WTC11 (cell line): ENCODE data around the gene SBK1. TPM values are rescaled to one million over a fixed set of nuclear protein-coding genes. Genes with fewer than 3 reads are reported as not detected.

ENCODE experiments used
- ATAC-seq: fragments of 200-7000 bp; cut with Tn5 transposase; 2 replicates; pipeline ENCODE4 v1.10.0; 2021; ENCODE audit warnings: mild to moderate bottlenecking, moderate library complexity
- CTCF ChIA-PET: fragments of 300-600 bp; sonication (Branson Sonifier 250); formaldehyde crosslinking; loops from one replicate; lab custom pipeline; 2021; ENCODE audit warnings: antibody characterized with exemption; lab: Charles Lee
- POLR2A ChIA-PET: fragments of 350-600 bp; sonication (Branson Sonifier 250); formaldehyde crosslinking; loops from one replicate; lab custom pipeline; 2021; ENCODE audit warnings: antibody characterized with exemption; lab: Charles Lee
- DNase-seq: peaks from one replicate; pipeline ENCODE4 v3.0.0; 2021; ENCODE audit warnings: low spot score
- H3K27ac Mint-ChIP-seq: 2 replicates; pipeline ENCODE4 v1.8.0; 2021; ENCODE audit warnings: mixed read lengths
- H3K27me3 Mint-ChIP-seq: 2 replicates; pipeline ENCODE4 v1.8.0; 2021; ENCODE audit warnings: low read depth, mild to moderate bottlenecking, moderate library complexity, mixed read lengths
- H3K36me3 Mint-ChIP-seq: 2 replicates; pipeline ENCODE4 v1.8.0; 2021; ENCODE audit warnings: mixed read lengths
- H3K4me1 Mint-ChIP-seq: 2 replicates; pipeline ENCODE4 v1.8.0; 2022; ENCODE audit warnings: mixed read lengths
- H3K4me3 Mint-ChIP-seq: 2 replicates; pipeline ENCODE4 v1.8.0; 2021; ENCODE audit warnings: mild to moderate bottlenecking, moderate library complexity, mixed read lengths
- H3K9me3 Mint-ChIP-seq: 2 replicates; pipeline ENCODE4 v1.8.0; 2021; ENCODE audit warnings: mixed read lengths
- ATF6 ChIP-seq: sonication (generic); formaldehyde crosslinking; IDR thresholded peaks from 2 replicates; pipeline ENCODE4 v1.8.1; 2023; ENCODE audit warnings: mild to moderate bottlenecking, missing genetic modification reagents
- NFATC4 ChIP-seq: fragments of 250-450 bp; sonication (Bioruptor Pico); IDR thresholded peaks from 2 replicates; pipeline ENCODE4 v1.9.0; 2021; ENCODE audit warnings: mild to moderate bottlenecking
- NR1H2 ChIP-seq: sonication (generic); formaldehyde crosslinking; IDR thresholded peaks from 2 replicates; pipeline ENCODE4 v1.9.0; 2021; ENCODE audit warnings: mild to moderate bottlenecking, moderate library complexity, missing genetic modification reagents
- NR2C2 ChIP-seq: sonication (generic); formaldehyde crosslinking; IDR thresholded peaks from 2 replicates; pipeline ENCODE4 v1.8.0; 2022; ENCODE audit warnings: mild to moderate bottlenecking, missing genetic modification reagents
- OVOL2 ChIP-seq: fragments of 250-450 bp; sonication (Bioruptor Pico); IDR thresholded peaks from 2 replicates; pipeline ENCODE4 v1.9.0; 2021; ENCODE audit warnings: mild to moderate bottlenecking, borderline replicate concordance
- SMAD4 ChIP-seq: sonication (generic); formaldehyde crosslinking; IDR thresholded peaks from 2 replicates; pipeline ENCODE4 v1.8.0; 2022; ENCODE audit warnings: mild to moderate bottlenecking, missing genetic modification reagents
- TEAD1 ChIP-seq: sonication (generic); formaldehyde crosslinking; IDR thresholded peaks from 2 replicates; pipeline ENCODE4 v1.8.0; 2022; ENCODE audit warnings: mild to moderate bottlenecking, missing genetic modification reagents
- ZMAT4 ChIP-seq: fragments of 250-450 bp; sonication (Bioruptor Pico); IDR thresholded peaks from 2 replicates; pipeline ENCODE4 v1.9.0; 2021; ENCODE audit warnings: mild to moderate bottlenecking
- ZNF232 ChIP-seq: sonication (generic); formaldehyde crosslinking; IDR thresholded peaks from 2 replicates; pipeline ENCODE4 v1.8.0; 2022; ENCODE audit warnings: mild to moderate bottlenecking, missing genetic modification reagents
- ZNF512 ChIP-seq: sonication (generic); formaldehyde crosslinking; IDR thresholded peaks from 2 replicates; pipeline ENCODE4 v1.8.1; 2022; ENCODE audit warnings: missing genetic modification reagents, borderline replicate concordance
- total RNA-seq: library from RNA; stranded (reverse); gene quantifications from 3 replicates; pipeline ENCODE4 v1.2.3, GENCODE V29; 2021
- TF ChIP-seq, protein P1 (sequence below): sonication (generic); formaldehyde crosslinking; IDR thresholded peaks from 2 replicates; pipeline ENCODE4 v1.8.1; 2023; ENCODE audit warnings: mild to moderate bottlenecking, missing genetic modification reagents, borderline replicate concordance
- TF ChIP-seq, protein P2 (sequence below): sonication (generic); formaldehyde crosslinking; IDR thresholded peaks from 2 replicates; pipeline ENCODE4 v1.8.0; 2022; ENCODE audit warnings: mild to moderate bottlenecking, missing genetic modification reagents
- TF ChIP-seq, protein P3 (sequence below): sonication (generic); formaldehyde crosslinking; IDR thresholded peaks from 2 replicates; pipeline ENCODE4 v1.8.0; 2023; ENCODE audit warnings: missing genetic modification reagents, mild to moderate bottlenecking, borderline replicate concordance
- TF ChIP-seq, protein P4 (sequence below): sonication (generic); formaldehyde crosslinking; IDR thresholded peaks from 2 replicates; pipeline ENCODE4 v1.8.0; 2022; ENCODE audit warnings: mild to moderate bottlenecking, missing genetic modification reagents
- TF ChIP-seq, protein P5 (sequence below): sonication (generic); formaldehyde crosslinking; IDR thresholded peaks from 2 replicates; pipeline ENCODE4 v1.8.1; 2023; ENCODE audit warnings: mild to moderate bottlenecking, missing genetic modification reagents, moderate library complexity
- TF ChIP-seq, protein P6 (sequence below): sonication (generic); formaldehyde crosslinking; IDR thresholded peaks from 2 replicates; pipeline ENCODE4 v1.8.0; 2022; ENCODE audit warnings: mild to moderate bottlenecking, missing genetic modification reagents

SBK1 gene
- total RNA-seq, 1 experiment from 2014 or later = 85.7 TPM

GRCh38 chr16:28273511-28273910, 18.8 kb upstream of the SBK1 start:
- CTCF ChIA-PET = no interaction called here

More at GRCh38 chr16:28273511-28273910, 18.8 kb upstream of the SBK1 start:
- ATAC-seq (no peak), DNase-seq (no peak)
- TF ChIP-seq NR2C2 (CRISPR knock-in tag) (no peak), ZNF232 (CRISPR knock-in tag) (no peak), NR1H2 (CRISPR knock-in tag) (no peak), NFATC4 (CRISPR knock-in tag) (no peak), OVOL2 (CRISPR knock-in tag) (no peak), ATF6 (no peak), SMAD4 (CRISPR knock-in tag) (no peak), ZMAT4 (CRISPR knock-in tag) (no peak), ZNF512 (CRISPR knock-in tag) (no peak), TEAD1 (CRISPR knock-in tag) (no peak)
- TF ChIP-seq, protein P1, sequence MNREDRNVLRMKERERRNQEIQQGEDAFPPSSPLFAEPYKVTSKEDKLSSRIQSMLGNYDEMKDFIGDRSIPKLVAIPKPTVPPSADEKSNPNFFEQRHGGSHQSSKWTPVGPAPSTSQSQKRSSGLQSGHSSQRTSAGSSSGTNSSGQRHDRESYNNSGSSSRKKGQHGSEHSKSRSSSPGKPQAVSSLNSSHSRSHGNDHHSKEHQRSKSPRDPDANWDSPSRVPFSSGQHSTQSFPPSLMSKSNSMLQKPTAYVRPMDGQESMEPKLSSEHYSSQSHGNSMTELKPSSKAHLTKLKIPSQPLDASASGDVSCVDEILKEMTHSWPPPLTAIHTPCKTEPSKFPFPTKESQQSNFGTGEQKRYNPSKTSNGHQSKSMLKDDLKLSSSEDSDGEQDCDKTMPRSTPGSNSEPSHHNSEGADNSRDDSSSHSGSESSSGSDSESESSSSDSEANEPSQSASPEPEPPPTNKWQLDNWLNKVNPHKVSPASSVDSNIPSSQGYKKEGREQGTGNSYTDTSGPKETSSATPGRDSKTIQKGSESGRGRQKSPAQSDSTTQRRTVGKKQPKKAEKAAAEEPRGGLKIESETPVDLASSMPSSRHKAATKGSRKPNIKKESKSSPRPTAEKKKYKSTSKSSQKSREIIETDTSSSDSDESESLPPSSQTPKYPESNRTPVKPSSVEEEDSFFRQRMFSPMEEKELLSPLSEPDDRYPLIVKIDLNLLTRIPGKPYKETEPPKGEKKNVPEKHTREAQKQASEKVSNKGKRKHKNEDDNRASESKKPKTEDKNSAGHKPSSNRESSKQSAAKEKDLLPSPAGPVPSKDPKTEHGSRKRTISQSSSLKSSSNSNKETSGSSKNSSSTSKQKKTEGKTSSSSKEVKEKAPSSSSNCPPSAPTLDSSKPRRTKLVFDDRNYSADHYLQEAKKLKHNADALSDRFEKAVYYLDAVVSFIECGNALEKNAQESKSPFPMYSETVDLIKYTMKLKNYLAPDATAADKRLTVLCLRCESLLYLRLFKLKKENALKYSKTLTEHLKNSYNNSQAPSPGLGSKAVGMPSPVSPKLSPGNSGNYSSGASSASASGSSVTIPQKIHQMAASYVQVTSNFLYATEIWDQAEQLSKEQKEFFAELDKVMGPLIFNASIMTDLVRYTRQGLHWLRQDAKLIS (CRISPR knock-in tag) = no peak
- TF ChIP-seq, protein P2, sequence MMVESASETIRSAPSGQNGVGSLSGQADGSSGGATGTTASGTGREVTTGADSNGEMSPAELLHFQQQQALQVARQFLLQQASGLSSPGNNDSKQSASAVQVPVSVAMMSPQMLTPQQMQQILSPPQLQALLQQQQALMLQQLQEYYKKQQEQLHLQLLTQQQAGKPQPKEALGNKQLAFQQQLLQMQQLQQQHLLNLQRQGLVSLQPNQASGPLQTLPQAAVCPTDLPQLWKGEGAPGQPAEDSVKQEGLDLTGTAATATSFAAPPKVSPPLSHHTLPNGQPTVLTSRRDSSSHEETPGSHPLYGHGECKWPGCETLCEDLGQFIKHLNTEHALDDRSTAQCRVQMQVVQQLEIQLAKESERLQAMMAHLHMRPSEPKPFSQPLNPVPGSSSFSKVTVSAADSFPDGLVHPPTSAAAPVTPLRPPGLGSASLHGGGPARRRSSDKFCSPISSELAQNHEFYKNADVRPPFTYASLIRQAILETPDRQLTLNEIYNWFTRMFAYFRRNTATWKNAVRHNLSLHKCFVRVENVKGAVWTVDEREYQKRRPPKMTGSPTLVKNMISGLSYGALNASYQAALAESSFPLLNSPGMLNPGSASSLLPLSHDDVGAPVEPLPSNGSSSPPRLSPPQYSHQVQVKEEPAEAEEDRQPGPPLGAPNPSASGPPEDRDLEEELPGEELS = no peak
- TF ChIP-seq, protein P3, sequence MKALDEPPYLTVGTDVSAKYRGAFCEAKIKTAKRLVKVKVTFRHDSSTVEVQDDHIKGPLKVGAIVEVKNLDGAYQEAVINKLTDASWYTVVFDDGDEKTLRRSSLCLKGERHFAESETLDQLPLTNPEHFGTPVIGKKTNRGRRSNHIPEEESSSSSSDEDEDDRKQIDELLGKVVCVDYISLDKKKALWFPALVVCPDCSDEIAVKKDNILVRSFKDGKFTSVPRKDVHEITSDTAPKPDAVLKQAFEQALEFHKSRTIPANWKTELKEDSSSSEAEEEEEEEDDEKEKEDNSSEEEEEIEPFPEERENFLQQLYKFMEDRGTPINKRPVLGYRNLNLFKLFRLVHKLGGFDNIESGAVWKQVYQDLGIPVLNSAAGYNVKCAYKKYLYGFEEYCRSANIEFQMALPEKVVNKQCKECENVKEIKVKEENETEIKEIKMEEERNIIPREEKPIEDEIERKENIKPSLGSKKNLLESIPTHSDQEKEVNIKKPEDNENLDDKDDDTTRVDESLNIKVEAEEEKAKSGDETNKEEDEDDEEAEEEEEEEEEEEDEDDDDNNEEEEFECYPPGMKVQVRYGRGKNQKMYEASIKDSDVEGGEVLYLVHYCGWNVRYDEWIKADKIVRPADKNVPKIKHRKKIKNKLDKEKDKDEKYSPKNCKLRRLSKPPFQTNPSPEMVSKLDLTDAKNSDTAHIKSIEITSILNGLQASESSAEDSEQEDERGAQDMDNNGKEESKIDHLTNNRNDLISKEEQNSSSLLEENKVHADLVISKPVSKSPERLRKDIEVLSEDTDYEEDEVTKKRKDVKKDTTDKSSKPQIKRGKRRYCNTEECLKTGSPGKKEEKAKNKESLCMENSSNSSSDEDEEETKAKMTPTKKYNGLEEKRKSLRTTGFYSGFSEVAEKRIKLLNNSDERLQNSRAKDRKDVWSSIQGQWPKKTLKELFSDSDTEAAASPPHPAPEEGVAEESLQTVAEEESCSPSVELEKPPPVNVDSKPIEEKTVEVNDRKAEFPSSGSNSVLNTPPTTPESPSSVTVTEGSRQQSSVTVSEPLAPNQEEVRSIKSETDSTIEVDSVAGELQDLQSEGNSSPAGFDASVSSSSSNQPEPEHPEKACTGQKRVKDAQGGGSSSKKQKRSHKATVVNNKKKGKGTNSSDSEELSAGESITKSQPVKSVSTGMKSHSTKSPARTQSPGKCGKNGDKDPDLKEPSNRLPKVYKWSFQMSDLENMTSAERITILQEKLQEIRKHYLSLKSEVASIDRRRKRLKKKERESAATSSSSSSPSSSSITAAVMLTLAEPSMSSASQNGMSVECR (CRISPR knock-in tag) = no peak
- TF ChIP-seq, protein P4, sequence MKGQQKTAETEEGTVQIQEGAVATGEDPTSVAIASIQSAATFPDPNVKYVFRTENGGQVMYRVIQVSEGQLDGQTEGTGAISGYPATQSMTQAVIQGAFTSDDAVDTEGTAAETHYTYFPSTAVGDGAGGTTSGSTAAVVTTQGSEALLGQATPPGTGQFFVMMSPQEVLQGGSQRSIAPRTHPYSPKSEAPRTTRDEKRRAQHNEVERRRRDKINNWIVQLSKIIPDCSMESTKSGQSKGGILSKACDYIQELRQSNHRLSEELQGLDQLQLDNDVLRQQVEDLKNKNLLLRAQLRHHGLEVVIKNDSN (CRISPR knock-in tag) = no peak
- TF ChIP-seq, protein P5, sequence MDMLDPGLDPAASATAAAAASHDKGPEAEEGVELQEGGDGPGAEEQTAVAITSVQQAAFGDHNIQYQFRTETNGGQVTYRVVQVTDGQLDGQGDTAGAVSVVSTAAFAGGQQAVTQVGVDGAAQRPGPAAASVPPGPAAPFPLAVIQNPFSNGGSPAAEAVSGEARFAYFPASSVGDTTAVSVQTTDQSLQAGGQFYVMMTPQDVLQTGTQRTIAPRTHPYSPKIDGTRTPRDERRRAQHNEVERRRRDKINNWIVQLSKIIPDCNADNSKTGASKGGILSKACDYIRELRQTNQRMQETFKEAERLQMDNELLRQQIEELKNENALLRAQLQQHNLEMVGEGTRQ (CRISPR knock-in tag) = no peak
- TF ChIP-seq, protein P6, sequence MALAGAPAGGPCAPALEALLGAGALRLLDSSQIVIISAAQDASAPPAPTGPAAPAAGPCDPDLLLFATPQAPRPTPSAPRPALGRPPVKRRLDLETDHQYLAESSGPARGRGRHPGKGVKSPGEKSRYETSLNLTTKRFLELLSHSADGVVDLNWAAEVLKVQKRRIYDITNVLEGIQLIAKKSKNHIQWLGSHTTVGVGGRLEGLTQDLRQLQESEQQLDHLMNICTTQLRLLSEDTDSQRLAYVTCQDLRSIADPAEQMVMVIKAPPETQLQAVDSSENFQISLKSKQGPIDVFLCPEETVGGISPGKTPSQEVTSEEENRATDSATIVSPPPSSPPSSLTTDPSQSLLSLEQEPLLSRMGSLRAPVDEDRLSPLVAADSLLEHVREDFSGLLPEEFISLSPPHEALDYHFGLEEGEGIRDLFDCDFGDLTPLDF (CRISPR knock-in tag) = no peak
- Mint-ChIP-seq H3K9me3 (peaks cover 8% of the 10 kb centered on the region; the same call in 1 of the 2 replicates), H3K27me3 (peaks cover 27% of the 10 kb centered on the region), H3K27ac (no peak overlapping the region), H3K4me1 (peaks cover 11% of the 10 kb centered on the region), H3K4me3 (no peak overlapping the region), H3K36me3 (no peaks in the 10 kb centered on the region)
- POLR2A ChIA-PET = no interaction called here
